HCT116 (cell line): ENCODE results near the gene NOP16. TPM values are rescaled to one million over a fixed set of nuclear protein-coding genes. Genes with fewer than 3 reads are reported as not detected.

Experiments used
- ATAC-seq: fragments of 200-7000 bp; cut with Tn5 transposase; 2 replicates; pipeline ENCODE4 v1.9.1; 2020; ENCODE audit warnings: mild to moderate bottlenecking, moderate library complexity
- BruUV-seq: library from RNA; stranded (reverse); fragments of 400-500 nt; replicated peaks from 2 replicates; lab custom pipeline; 2021; lab: Mats Ljungman, UMichigan
- CTCF ChIA-PET: fragments of 300-600 bp; sonication (Branson Sonifier 250); formaldehyde crosslinking; loops from one replicate; lab custom pipeline; 2021; ENCODE audit warnings: antibody characterized with exemption; lab: Charles Lee
- POLR2A ChIA-PET: fragments of 300-600, 350-600 bp; sonication (Branson Sonifier 250); formaldehyde crosslinking; loops from one replicate; lab custom pipeline; 2021; ENCODE audit warnings: antibody characterized with exemption; lab: Charles Lee
- RAD21 ChIA-PET, 2 experiments: fragments of 300-600 bp; sonication (Branson Sonifier 250); formaldehyde crosslinking; loops; one replicate each; lab custom pipeline; 2023; ENCODE audit warnings: low total read pairs in 2 of 2; ENCODE audit not compliant: uncharacterized antibody in 2 of 2, unreplicated experiment in 2 of 2, low non-redundant PET in 1 of 2; lab: Charles Lee
- DNase-seq: peaks from one replicate; pipeline ENCODE4 v3.0.0-alpha.2; 2010; ENCODE audit warnings: low read depth, low spot score
- H2AFZ ChIP-seq: fragments of 200-600 bp; shearing (Covaris generic), sonication (generic); 2 replicates; pipeline ENCODE4 v1.6.1; 2017; ENCODE audit warnings: low read depth, mixed run types, mixed read lengths, antibody characterized with exemption, low read length; ENCODE audit not compliant: poor library complexity, severe bottlenecking
- H3K27ac ChIP-seq: 2 replicates; pipeline ENCODE4 v1.5.1; 2012; ENCODE audit warnings: low read depth, low read length
- H3K27me3 ChIP-seq: fragments of 200-600 bp; sonication (generic); 2 replicates; pipeline ENCODE4 v1.6.1; 2016; ENCODE audit warnings: mixed run types, low read length, mixed read lengths; ENCODE audit not compliant: insufficient read depth
- H3K36me3 ChIP-seq, 2 experiments: fragments of 200-500 bp in 1 of 2; fragments of 200-600 bp in 1 of 2; sonication (Bioruptor generic) in 1 of 2; sonication (generic) in 1 of 2; 2 replicates each; pipeline versions ENCODE4 v1.5.1 to v1.6.1; 2014 to 2016; ENCODE audit warnings: low read length in 2 of 2, inconsistent platforms in 1 of 2, mixed read lengths in 1 of 2, mixed run types in 1 of 2; ENCODE audit not compliant: insufficient read depth in 2 of 2, control insufficient read depth in 1 of 2
- H3K4me1 ChIP-seq, 2 experiments: fragments of 200-600 bp in 1 of 2; sonication (generic) in 1 of 2; 2 replicates each; pipeline versions ENCODE4 v1.5.1 to v1.6.1; 2012 to 2017; ENCODE audit warnings: low read length in 2 of 2, inconsistent platforms in 1 of 2, mild to moderate bottlenecking in 1 of 2, mixed read lengths in 1 of 2, mixed run types in 1 of 2, moderate library complexity in 1 of 2; ENCODE audit not compliant: insufficient read depth in 2 of 2, control insufficient read depth in 1 of 2
- H3K4me2 ChIP-seq: fragments of 200-600 bp; sonication (generic); 2 replicates; pipeline ENCODE4 v1.6.1; 2017; ENCODE audit warnings: mixed run types, low read length, mixed read lengths
- H3K4me3 ChIP-seq, 2 experiments: fragments of 200-600 bp in 1 of 2; sonication (generic) in 1 of 2; replicated peaks in 1 of 2; 2 replicates each; pipeline ENCODE4 v1.5.1; 2011 to 2016; ENCODE audit warnings: low read length in 2 of 2, control low read depth in 1 of 2, low read depth in 1 of 2, mild to moderate bottlenecking in 1 of 2, mixed read lengths in 1 of 2, mixed run types in 1 of 2
- H3K79me2 ChIP-seq: fragments of 200-600 bp; sonication (generic); 2 replicates; pipeline ENCODE4 v1.6.1; 2017; ENCODE audit warnings: mild to moderate bottlenecking, mixed run types, low read length, moderate library complexity, mixed read lengths; ENCODE audit not compliant: insufficient read depth
- H3K9ac ChIP-seq: fragments of 200-600 bp; sonication (generic); 2 replicates; pipeline ENCODE4 v1.6.1; 2016; ENCODE audit warnings: low read length, mixed read lengths
- H3K9me2 ChIP-seq: fragments of 200-600 bp; sonication (generic), shearing (Covaris generic); 2 replicates; pipeline ENCODE4 v1.6.1; 2017; ENCODE audit warnings: mixed run types, mild to moderate bottlenecking, moderate library complexity; ENCODE audit not compliant: insufficient read depth
- H3K9me3 ChIP-seq, 2 experiments: fragments of 200-500 bp in 1 of 2; fragments of 200-600 bp in 1 of 2; sonication (Bioruptor generic) in 1 of 2; sonication (generic) in 1 of 2; 2 replicates each; pipeline ENCODE4 v1.6.1; 2014 to 2017; ENCODE audit warnings: low read length in 2 of 2, mixed read lengths in 2 of 2, inconsistent platforms in 1 of 2, low read depth in 1 of 2, mild to moderate bottlenecking in 1 of 2, mixed run types in 1 of 2, moderate library complexity in 1 of 2; ENCODE audit not compliant: control insufficient read depth in 1 of 2, insufficient read depth in 1 of 2
- H4K20me1 ChIP-seq: fragments of 200-600 bp; sonication (generic), shearing (Covaris generic); 2 replicates; pipeline ENCODE4 v1.6.1; 2017; ENCODE audit warnings: mixed run types, mild to moderate bottlenecking, moderate library complexity; ENCODE audit not compliant: insufficient read depth
- CEBPB ChIP-seq: IDR thresholded peaks from 2 replicates; pipeline ENCODE4 v1.6.1; 2012; ENCODE audit warnings: low read depth
- ELF1 ChIP-seq: IDR thresholded peaks from 2 replicates; pipeline ENCODE4 v1.6.1; 2012; ENCODE audit warnings: low read depth, borderline replicate concordance
- POLR2AphosphoS5 ChIP-seq: IDR thresholded peaks from 2 replicates; pipeline ENCODE4 v1.6.1; 2011; ENCODE audit warnings: mild to moderate bottlenecking, low read depth, low read length, moderate library complexity
- SIN3A ChIP-seq: IDR thresholded peaks from 2 replicates; pipeline ENCODE4 v1.6.1; 2012; ENCODE audit warnings: low read depth
- TCF7L2 ChIP-seq: IDR thresholded peaks from 2 replicates; pipeline ENCODE4 v1.7.0; 2011; ENCODE audit warnings: borderline replicate concordance, inconsistent platforms; ENCODE audit not compliant: insufficient read depth, insufficient read length; ENCODE audit errors: extremely low read depth
- ZNF274 ChIP-seq: fragments of 200-500 bp; sonication (Bioruptor generic); IDR thresholded peaks from 2 replicates; pipeline ENCODE4 v1.6.1; 2014; ENCODE audit warnings: mild to moderate bottlenecking, low read depth, low read length, inconsistent platforms
- intact Hi-C: fragments of 100-400 bp; cut with micrococcal nuclease; formaldehyde crosslinking; loops from 2 replicates; pipeline ENCODE4 v1.10.0; 2022
- total RNA-seq: library from RNA; stranded (reverse); gene quantifications from one replicate; pipeline ENCODE4 v1.2.1, GENCODE V29; 2021; ENCODE audit not compliant: unreplicated experiment
- TF ChIP-seq, protein P1 (sequence below), 3 experiments: fragments of 200-600 bp in 1 of 3; sonication (generic) in 1 of 3; IDR thresholded peaks in 2 of 3; conservative IDR thresholded peaks in 1 of 3; 2 replicates each; pipeline ENCODE4 v1.5.1; 2012 to 2017; ENCODE audit warnings: low read depth in 2 of 3, low read length in 2 of 3, antibody characterized with exemption in 1 of 3, borderline replicate concordance in 1 of 3, control low read depth in 1 of 3, mild to moderate bottlenecking in 1 of 3, mixed read lengths in 1 of 3, mixed run types in 1 of 3, moderate library complexity in 1 of 3; ENCODE audit not compliant: insufficient read depth in 1 of 3
- TF ChIP-seq, protein P2 (sequence below): IDR thresholded peaks from 2 replicates; pipeline ENCODE4 v1.6.1; 2012; ENCODE audit warnings: low read depth

Gene NOP16
- total RNA-seq, 1 experiment from 2014 or later = 67.1 TPM

DNA sequence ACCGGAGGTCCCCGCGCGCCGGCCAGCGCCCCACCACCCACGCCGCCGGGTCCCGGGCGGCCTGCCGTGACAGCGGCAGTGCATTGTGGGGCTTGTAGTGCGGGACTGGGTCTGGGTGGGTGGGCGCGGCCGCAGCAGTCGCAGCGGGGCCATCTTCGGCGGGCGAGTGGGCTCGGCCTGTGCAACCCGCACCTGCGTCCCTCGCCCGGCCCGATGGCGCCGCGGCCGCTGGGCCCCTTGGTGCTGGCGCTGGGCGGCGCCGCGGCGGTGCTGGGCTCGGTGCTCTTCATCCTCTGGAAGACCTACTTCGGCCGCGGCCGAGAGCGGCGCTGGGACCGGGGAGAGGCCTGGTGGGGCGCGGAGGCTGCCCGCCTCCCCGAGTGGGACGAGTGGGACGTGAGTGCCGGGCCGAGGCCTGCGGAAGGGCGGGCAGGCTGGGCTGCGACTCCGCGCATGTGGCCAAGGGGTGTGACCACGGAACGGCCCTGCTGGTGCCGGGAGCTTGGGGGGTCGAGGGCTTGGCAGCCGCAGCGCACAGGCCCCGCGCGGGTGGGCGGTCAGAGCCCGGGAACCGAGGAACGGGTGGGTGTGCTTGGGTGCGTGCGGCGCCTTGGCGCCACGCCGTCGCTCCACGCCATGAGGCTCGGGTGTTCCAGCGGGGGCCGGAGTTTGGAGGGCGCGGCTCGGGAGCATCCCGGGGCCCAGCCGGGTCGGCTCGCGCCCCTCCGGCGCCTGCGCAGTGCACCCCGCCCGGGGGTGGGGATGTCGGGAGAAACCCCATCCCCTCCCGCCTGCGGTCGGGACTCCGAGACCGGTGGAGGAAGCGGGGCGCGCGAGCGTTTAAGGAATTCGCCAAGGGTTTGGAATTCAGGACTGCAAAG lies 22.8 kb downstream of the NOP16 start, which contains the start of gene ARL10:
Gene ARL10, plus strand, starts transcription at position 137 of the 881 bp plus-strand sequence. Its CDS starts 77 bp downstream, at position 214.
- no peak within 1 kb of the TSS for H3K4me3 ChIP-seq
- CTCF ChIA-PET = no interaction called here
- no peaks in the 10 kb centered on the region for H4K20me1 ChIP-seq
- no peaks in the 10 kb centered on the region for H3K9me3 ChIP-seq
- H2AFZ ChIP-seq = no peak within 1 kb of the TSS
- TF ChIP-seq, protein P1, sequence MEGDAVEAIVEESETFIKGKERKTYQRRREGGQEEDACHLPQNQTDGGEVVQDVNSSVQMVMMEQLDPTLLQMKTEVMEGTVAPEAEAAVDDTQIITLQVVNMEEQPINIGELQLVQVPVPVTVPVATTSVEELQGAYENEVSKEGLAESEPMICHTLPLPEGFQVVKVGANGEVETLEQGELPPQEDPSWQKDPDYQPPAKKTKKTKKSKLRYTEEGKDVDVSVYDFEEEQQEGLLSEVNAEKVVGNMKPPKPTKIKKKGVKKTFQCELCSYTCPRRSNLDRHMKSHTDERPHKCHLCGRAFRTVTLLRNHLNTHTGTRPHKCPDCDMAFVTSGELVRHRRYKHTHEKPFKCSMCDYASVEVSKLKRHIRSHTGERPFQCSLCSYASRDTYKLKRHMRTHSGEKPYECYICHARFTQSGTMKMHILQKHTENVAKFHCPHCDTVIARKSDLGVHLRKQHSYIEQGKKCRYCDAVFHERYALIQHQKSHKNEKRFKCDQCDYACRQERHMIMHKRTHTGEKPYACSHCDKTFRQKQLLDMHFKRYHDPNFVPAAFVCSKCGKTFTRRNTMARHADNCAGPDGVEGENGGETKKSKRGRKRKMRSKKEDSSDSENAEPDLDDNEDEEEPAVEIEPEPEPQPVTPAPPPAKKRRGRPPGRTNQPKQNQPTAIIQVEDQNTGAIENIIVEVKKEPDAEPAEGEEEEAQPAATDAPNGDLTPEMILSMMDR (IDR thresholded peaks at IDR 0.05 in 2 of 3, conservative IDR thresholded peaks at IDR 0.05 in 1 of 3; ENCODE audit: borderline replicate concordance in 1 of 3, insufficient read depth in 1 of 3, low read depth in 2 of 3, low read length in 2 of 3) = no peak
- TF ChIP-seq, protein P2, sequence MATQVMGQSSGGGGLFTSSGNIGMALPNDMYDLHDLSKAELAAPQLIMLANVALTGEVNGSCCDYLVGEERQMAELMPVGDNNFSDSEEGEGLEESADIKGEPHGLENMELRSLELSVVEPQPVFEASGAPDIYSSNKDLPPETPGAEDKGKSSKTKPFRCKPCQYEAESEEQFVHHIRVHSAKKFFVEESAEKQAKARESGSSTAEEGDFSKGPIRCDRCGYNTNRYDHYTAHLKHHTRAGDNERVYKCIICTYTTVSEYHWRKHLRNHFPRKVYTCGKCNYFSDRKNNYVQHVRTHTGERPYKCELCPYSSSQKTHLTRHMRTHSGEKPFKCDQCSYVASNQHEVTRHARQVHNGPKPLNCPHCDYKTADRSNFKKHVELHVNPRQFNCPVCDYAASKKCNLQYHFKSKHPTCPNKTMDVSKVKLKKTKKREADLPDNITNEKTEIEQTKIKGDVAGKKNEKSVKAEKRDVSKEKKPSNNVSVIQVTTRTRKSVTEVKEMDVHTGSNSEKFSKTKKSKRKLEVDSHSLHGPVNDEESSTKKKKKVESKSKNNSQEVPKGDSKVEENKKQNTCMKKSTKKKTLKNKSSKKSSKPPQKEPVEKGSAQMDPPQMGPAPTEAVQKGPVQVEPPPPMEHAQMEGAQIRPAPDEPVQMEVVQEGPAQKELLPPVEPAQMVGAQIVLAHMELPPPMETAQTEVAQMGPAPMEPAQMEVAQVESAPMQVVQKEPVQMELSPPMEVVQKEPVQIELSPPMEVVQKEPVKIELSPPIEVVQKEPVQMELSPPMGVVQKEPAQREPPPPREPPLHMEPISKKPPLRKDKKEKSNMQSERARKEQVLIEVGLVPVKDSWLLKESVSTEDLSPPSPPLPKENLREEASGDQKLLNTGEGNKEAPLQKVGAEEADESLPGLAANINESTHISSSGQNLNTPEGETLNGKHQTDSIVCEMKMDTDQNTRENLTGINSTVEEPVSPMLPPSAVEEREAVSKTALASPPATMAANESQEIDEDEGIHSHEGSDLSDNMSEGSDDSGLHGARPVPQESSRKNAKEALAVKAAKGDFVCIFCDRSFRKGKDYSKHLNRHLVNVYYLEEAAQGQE = no peak
- no peak for TF ChIP-seq POLR2AphosphoS5
- TF ChIP-seq ZNF274 = no peak
- TF ChIP-seq ELF1 = no peak
- TF ChIP-seq CEBPB = no peak
- no peak for TF ChIP-seq SIN3A
- TF ChIP-seq TCF7L2 = no peak
- POLR2A ChIA-PET = no interaction called here
- H3K79me2 ChIP-seq = peaks cover 9% of the 10 kb centered on the region
- intact Hi-C loops = no loop called here
- no peak within 1 kb of the TSS for H3K27ac ChIP-seq
- DNase-seq = no peak
- H3K4me2 ChIP-seq = no peak within 1 kb of the TSS
- peaks cover 9 to 21% of the 10 kb centered on the region in 2 experiments for H3K4me1 ChIP-seq
- ATAC-seq = no peak
- no TSS peak for BruUV-seq
- RAD21 ChIA-PET = no interaction called here
- H3K9me2 ChIP-seq = no peaks in the 10 kb centered on the region
- H3K9ac ChIP-seq = no peak within 1 kb of the TSS
- no peaks in the 10 kb centered on the region for H3K27me3 ChIP-seq
- no peaks in the 10 kb centered on the region for H3K36me3 ChIP-seq
